A673 (cell line): ENCODE results near the gene RGS1. TPM values are rescaled to one million over a fixed set of nuclear protein-coding genes. Genes with fewer than 3 reads are reported as not detected.

Source experiments
- BruUV-seq: library from RNA; stranded (reverse); fragments of 400-500 nt; replicated peaks from 2 replicates; lab custom pipeline; 2021; lab: Mats Ljungman, UMichigan
- CTCF ChIA-PET: fragments of 300-600 bp; sonication (Branson Sonifier 250); formaldehyde crosslinking; loops from one replicate; lab custom pipeline; 2022; ENCODE audit warnings: antibody characterized with exemption; lab: Charles Lee
- POLR2A ChIA-PET: fragments of 300-600 bp; sonication (Branson Sonifier 250); formaldehyde crosslinking; loops from one replicate; lab custom pipeline; 2022; ENCODE audit warnings: antibody characterized with exemption; ENCODE audit not compliant: low non-redundant PET; lab: Charles Lee
- DNase-seq: peaks from one replicate; pipeline ENCODE4 v3.0.0-alpha.2; 2015; ENCODE audit warnings: low spot score
- H3K27ac ChIP-seq: fragments of 200-600 bp; sonication (generic); 2 replicates; pipeline ENCODE4 v1.5.1; 2016; ENCODE audit warnings: mixed run types, low read depth, mild to moderate bottlenecking, mixed read lengths, antibody characterized with exemption, low read length; ENCODE audit not compliant: poor library complexity, severe bottlenecking
- H3K27me3 ChIP-seq: fragments of 200-600 bp; sonication (generic); replicated peaks from 2 replicates; pipeline ENCODE4 v1.6.1; 2017; ENCODE audit warnings: mixed run types, low read depth, mild to moderate bottlenecking, mixed read lengths, antibody characterized with exemption, low read length; ENCODE audit not compliant: insufficient read depth, poor library complexity
- H3K36me3 ChIP-seq: fragments of 200-600 bp; sonication (generic); 2 replicates; pipeline ENCODE4 v1.6.1; 2016; ENCODE audit warnings: mixed run types, mild to moderate bottlenecking, mixed read lengths, antibody characterized with exemption, low read length; ENCODE audit not compliant: insufficient read depth, poor library complexity, severe bottlenecking
- H3K4me1 ChIP-seq: fragments of 200-600 bp; sonication (generic); 2 replicates; pipeline ENCODE4 v1.6.1; 2017; ENCODE audit warnings: mixed run types, mild to moderate bottlenecking, mixed read lengths, antibody characterized with exemption, low read length; ENCODE audit not compliant: insufficient read depth, poor library complexity, severe bottlenecking
- H3K4me3 ChIP-seq: fragments of 200-600 bp; sonication (generic); 2 replicates; pipeline ENCODE4 v1.5.1; 2016; ENCODE audit warnings: low read depth, mixed run types, mild to moderate bottlenecking, mixed read lengths, low read length; ENCODE audit not compliant: poor library complexity, severe bottlenecking
- H3K9me3 ChIP-seq: fragments of 200-600 bp; sonication (generic); 2 replicates; pipeline ENCODE4 v1.6.1; 2016; ENCODE audit warnings: mixed run types, low read depth, mild to moderate bottlenecking, mixed read lengths, antibody characterized with exemption, low read length; ENCODE audit not compliant: poor library complexity, severe bottlenecking
- EZH2 ChIP-seq: fragments of 200-600 bp; sonication (generic); IDR thresholded peaks from 2 replicates; pipeline ENCODE4 v1.6.1; 2017; ENCODE audit warnings: borderline replicate concordance, low read depth, mild to moderate bottlenecking, mixed read lengths, antibody characterized with exemption, low read length; ENCODE audit not compliant: poor library complexity, severe bottlenecking
- intact Hi-C: fragments of 100-400 bp; cut with micrococcal nuclease; formaldehyde crosslinking; loops from one replicate; pipeline ENCODE4 v1.10.0; 2022; ENCODE audit not compliant: unreplicated experiment
- total RNA-seq: library from RNA; stranded (reverse); gene quantifications from 2 replicates; pipeline ENCODE4 v1.2.3, GENCODE V29; 2021
- TF ChIP-seq, protein P1 (sequence below): fragments of 300-800, 200-600 bp; sonication (generic); conservative IDR thresholded peaks from 2 replicates; pipeline ENCODE4 v1.5.1; 2017; ENCODE audit warnings: low read depth, mild to moderate bottlenecking, antibody characterized with exemption, low read length, moderate library complexity, mixed read lengths

RGS1 gene
- total RNA-seq, 1 experiment from 2014 or later = not detected

DNA sequence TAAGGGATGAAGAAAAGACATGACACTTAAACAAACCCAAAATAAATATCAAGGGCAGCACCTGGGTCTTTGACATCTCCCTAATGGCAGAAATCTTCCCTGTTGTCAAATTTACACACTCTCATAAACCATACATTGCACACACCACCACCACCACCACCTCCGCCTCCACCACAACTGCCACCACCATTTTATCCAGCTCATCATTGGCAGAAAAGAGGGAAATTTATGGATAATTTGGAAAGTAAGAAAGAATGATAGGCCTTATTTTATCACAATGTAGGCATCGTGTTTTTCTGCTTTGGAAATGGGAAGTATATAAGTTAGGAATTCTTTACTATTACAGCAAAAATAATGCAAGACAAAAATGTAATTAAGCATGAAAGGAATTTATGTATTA, 33.1 kb downstream of the RGS1 start:
- ChIA-PET CTCF (interaction anchor here (0.6 kb wide), 1 partner anchor 135 kb away, joined by 3 read pairs; no protein-coding TSS in a partner anchor), POLR2A (no interaction called here)
- Histone ChIP-seq H3K36me3 (no peaks in the 10 kb centered on the region), H3K27me3 (no peaks in the 10 kb centered on the region), H3K9me3 (no peaks in the 10 kb centered on the region), H3K4me1 (peaks cover 34% of the 10 kb centered on the region), H3K4me3 (no peak overlapping the region), H3K27ac (no peak overlapping the region)
- TF ChIP-seq, protein P1, sequence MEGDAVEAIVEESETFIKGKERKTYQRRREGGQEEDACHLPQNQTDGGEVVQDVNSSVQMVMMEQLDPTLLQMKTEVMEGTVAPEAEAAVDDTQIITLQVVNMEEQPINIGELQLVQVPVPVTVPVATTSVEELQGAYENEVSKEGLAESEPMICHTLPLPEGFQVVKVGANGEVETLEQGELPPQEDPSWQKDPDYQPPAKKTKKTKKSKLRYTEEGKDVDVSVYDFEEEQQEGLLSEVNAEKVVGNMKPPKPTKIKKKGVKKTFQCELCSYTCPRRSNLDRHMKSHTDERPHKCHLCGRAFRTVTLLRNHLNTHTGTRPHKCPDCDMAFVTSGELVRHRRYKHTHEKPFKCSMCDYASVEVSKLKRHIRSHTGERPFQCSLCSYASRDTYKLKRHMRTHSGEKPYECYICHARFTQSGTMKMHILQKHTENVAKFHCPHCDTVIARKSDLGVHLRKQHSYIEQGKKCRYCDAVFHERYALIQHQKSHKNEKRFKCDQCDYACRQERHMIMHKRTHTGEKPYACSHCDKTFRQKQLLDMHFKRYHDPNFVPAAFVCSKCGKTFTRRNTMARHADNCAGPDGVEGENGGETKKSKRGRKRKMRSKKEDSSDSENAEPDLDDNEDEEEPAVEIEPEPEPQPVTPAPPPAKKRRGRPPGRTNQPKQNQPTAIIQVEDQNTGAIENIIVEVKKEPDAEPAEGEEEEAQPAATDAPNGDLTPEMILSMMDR = no peak
- TF ChIP-seq EZH2 = no peak
- intact Hi-C loops = no loop called here
- BruUV-seq = no TSS peak
- DNase-seq = no peak

DNA sequence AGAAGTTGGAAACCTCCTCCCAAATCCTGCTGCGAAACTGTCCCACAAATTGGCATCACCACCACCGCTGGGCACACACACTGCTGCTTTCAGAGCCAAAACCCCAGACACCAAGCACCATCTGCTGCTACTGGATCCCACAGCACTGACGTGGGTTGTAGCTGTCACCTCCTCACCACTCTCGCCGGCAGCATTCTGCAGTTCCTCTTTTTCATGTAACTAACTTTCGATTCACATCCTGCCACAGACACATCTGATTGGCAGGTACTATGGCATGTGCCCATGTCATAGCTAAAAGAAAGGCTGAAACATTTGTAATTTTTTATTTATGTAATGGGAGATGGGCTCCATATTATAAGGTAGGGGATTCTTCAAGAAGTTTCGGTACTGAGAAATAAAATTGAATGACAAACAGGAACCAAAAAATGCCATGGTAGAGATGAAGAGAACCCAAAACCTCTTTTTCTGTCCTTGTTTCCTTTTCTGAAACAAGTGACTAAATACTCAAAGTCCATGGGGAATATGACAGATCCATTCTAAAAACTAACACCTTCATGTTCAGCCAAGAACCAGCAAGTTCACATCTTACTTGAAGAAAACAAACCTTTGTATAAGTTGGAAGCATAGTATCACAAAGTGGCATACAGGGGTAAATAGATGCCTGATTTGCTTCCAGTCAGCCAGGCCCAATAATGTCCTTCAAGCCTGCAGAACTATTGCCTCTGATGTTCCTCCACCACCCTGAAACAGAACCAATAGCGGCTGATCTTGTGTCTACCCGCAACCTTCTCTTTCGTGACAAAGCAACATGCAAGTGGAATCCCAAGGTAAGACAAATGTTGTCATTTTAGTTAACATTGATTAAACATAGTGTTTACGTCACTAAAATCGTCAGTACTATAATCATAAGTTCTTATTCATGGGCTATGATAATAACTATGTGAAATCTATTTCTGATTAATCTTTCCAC, 33.8 kb downstream of the RGS1 start:
- TF ChIP-seq EZH2 = no peak
- TF ChIP-seq, protein P1 = no peak
- Histone ChIP-seq H3K36me3 (no peaks in the 10 kb centered on the region), H3K9me3 (no peaks in the 10 kb centered on the region), H3K4me3 (no peak overlapping the region), H3K27me3 (no peaks in the 10 kb centered on the region), H3K4me1 (peaks cover 34% of the 10 kb centered on the region), H3K27ac (no peak overlapping the region)
- BruUV-seq = no TSS peak
- POLR2A ChIA-PET = no interaction called here
- intact Hi-C loops = loop anchor here (1.0 to 5.0 kb wide), 2 partner anchors 132 to 408 kb away; no protein-coding TSS in a partner anchor
- no peak for DNase-seq
- CTCF ChIA-PET = no interaction called here

DNA sequence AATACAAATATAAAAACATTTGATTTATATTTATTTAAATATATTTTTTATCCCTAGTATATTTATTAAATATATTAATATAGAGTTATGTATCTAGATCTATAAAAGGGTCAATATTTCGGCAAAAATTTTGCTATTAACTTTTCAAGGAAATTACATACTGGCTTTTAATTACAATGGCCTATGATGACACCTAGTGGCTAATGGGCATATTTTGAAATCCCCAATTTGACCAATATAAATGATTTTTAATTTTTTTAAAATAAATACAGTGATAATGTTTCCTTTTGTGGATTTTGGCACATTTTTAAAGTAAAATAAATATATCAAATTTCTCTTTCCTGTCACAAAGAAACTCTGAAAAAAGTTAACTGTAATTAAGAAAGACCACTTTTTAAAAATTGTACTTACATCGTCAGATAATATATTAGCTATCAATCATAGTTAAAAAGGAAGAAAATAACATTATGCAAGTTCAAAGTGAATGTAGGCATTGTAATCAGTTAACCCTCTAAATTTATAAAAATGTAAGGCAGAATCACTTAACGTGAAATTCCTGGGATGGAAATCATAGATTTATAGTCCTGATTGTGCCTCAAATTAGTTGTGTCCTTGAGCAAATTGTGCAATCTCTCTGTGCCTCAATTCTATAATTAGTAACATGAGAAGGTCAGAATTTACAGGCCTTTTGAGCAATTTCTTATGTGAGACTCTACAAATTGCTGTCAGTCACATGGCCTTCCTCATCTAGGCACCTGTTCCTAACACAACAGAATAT, 34.7 kb downstream of the RGS1 start:
- no peaks in the 10 kb centered on the region for H3K36me3 ChIP-seq
- peaks cover 5% of the 10 kb centered on the region for H3K27me3 ChIP-seq
- intact Hi-C loops = loop anchor here (1.0 to 5.0 kb wide), 2 partner anchors 133 to 407 kb away; no protein-coding TSS in a partner anchor
- no peak for TF ChIP-seq EZH2
- TF ChIP-seq, protein P1 = peak; percentile 70; the same call in 1 of the 2 replicates
- H3K4me1 ChIP-seq = peaks cover 34% of the 10 kb centered on the region
- no peak overlapping the region for H3K27ac ChIP-seq
- BruUV-seq = no TSS peak
- CTCF ChIA-PET = interaction anchor here (0.9 to 1.1 kb wide), 2 partner anchors 133 to 134 kb away, joined by 3 to 5 read pairs; no protein-coding TSS in a partner anchor
- H3K4me3 ChIP-seq = no peak overlapping the region
- POLR2A ChIA-PET = no interaction called here
- H3K9me3 ChIP-seq = no peaks in the 10 kb centered on the region
- DNase-seq = peak; percentile 66
